Large intestine (tissue), 3 donors: ENCODE results near the gene CERKL. TPM values are rescaled to one million over a fixed set of nuclear protein-coding genes. Genes with fewer than 3 reads are reported as not detected.
A peak's percentile ranks its signal among the peaks of the same experiment; 100 is the strongest.

Source experiments
- DNase-seq, 2 donors: peaks; one replicate each; pipeline versions ENCODE4 v3.0.0 to v3.0.0-alpha.2; 2013
- H3K27ac ChIP-seq: one replicate; pipeline ENCODE4 v1.5.1; 2013; ENCODE audit warnings: low read length
- H3K27me3 ChIP-seq: 2 replicates; pipeline ENCODE4 v1.6.1; 2013; ENCODE audit warnings: low read length; ENCODE audit not compliant: control insufficient read depth, insufficient read depth
- H3K36me3 ChIP-seq: 2 replicates; pipeline ENCODE4 v1.6.1; 2013; ENCODE audit warnings: low read length; ENCODE audit not compliant: control insufficient read depth, insufficient read depth
- H3K4me1 ChIP-seq: one replicate; pipeline ENCODE4 v1.6.1; 2013; ENCODE audit warnings: low read length; ENCODE audit not compliant: control insufficient read depth, insufficient read depth
- H3K4me3 ChIP-seq: one replicate; pipeline ENCODE4 v1.5.1; 2013; ENCODE audit warnings: low read length
- H3K9me3 ChIP-seq: one replicate; pipeline ENCODE4 v1.6.1; 2013; ENCODE audit warnings: mild to moderate bottlenecking, low read depth, low read length, moderate library complexity; ENCODE audit not compliant: control insufficient read depth
- WGBS: methylation state at CpG from one replicate; pipeline ENCODE4 v1.1.5; 2013; ENCODE audit warnings: low lambda C conversion rate; ENCODE audit not compliant: insufficient coverage; 5-methylcytosine and 5-hydroxymethylcytosine counted together
- polyA plus RNA-seq: library from polyadenylated mRNA; unstranded; fragments of 120-200 nt; gene quantifications from one replicate; pipeline ENCODE4 v1.2.1, GENCODE V29; 2013

CERKL gene
- polyA plus RNA-seq, 1 donor = 7.6 TPM

DNA sequence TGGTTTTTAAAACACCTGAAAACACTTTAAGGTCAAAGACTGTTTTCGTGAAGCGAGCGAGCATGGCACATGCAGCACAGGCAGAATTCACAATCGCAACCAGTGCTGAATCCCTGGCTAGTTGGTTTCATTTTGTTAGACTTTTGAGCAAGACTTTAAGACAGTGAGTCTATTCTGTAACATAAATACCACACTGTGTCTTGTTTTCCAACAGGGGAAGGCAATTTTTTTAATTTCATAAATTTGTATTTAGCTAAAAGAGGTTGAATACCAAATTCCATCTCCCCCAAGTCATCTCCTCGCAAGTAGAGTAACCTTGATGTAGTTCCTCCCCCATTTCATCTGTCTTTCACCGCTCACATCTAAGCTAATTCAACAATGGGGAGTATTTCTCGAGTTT, 1.4 kb downstream of the CERKL start:
- peaks cover 4% of the 10 kb centered on the region for H3K9me3 ChIP-seq
- H3K36me3 ChIP-seq = no peaks in the 10 kb centered on the region
- H3K4me3 ChIP-seq = peak overlapping the region; percentile 66
- DNase-seq = peak in 1 of 2 donors; percentile 50
- H3K27ac ChIP-seq = peak overlapping the region; percentile 80
- WGBS = 43% methylated on average over 1 of the region's 7 CpGs
- peaks cover 6% of the 10 kb centered on the region for H3K27me3 ChIP-seq
- peaks cover 32% of the 10 kb centered on the region for H3K4me1 ChIP-seq

DNA sequence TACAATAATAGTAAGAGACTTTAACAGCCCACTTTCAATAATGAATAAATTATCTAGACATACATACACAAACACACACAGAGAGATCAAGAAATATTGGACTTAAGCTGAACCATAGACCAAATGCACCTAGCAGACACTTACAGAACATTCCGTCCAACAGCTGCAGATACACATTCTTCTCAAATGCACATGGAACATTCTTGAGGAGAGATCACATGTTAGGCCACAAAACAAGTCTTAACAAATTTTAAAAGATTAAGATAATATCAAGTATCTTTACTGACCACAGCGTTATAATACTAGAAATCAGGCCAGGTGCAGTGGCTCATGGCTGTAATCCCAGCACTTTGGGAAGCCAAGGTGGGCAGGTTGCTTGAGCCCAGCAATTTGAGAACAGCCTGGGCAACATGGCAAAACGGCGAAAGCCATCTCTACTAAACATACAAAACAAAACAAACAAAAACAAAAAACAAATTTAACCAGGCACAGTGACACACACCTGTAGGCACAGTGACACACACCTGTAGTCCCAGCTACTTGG, 7.4 kb downstream of the CERKL start:
- Histone ChIP-seq H3K4me1 (no peaks in the 10 kb centered on the region), H3K9me3 (no peaks in the 10 kb centered on the region), H3K27me3 (no peaks in the 10 kb centered on the region), H3K36me3 (no peaks in the 10 kb centered on the region), H3K27ac (no peak overlapping the region), H3K4me3 (no peak overlapping the region)
- 100% methylated on average over 2 of the region's 4 CpGs for WGBS
- no peak for DNase-seq

- H3K27ac ChIP-seq = no peak overlapping the region
- no peaks in the 10 kb centered on the region for H3K9me3 ChIP-seq
- H3K27me3 ChIP-seq = no peaks in the 10 kb centered on the region
- H3K4me3 ChIP-seq = no peak overlapping the region
- no CpG with 5 or more reads among the region's 2 CpGs for WGBS
- no peaks in the 10 kb centered on the region for H3K36me3 ChIP-seq
- H3K4me1 ChIP-seq = peaks cover 4% of the 10 kb centered on the region
- DNase-seq = no peak
Observed at GRCh38 chr2:181648478-181649155, 8.3 kb downstream of the CERKL start.

GRCh38 chr2:181646415-181646987, 10.4 kb downstream of the CERKL start:
- no peak overlapping the region for H3K27ac ChIP-seq
- H3K36me3 ChIP-seq = no peaks in the 10 kb centered on the region
- H3K27me3 ChIP-seq = no peaks in the 10 kb centered on the region
- H3K9me3 ChIP-seq = no peaks in the 10 kb centered on the region
- H3K4me1 ChIP-seq = peaks cover 10% of the 10 kb centered on the region
- WGBS = no CpG with 5 or more reads among the region's 1 CpG
- no peak overlapping the region for H3K4me3 ChIP-seq
- no peak for DNase-seq

GRCh38 chr2:181643151-181643550, 13.8 kb downstream of the CERKL start:
- Histone ChIP-seq H3K36me3 (no peaks in the 10 kb centered on the region), H3K4me1 (peaks cover 18% of the 10 kb centered on the region), H3K27me3 (no peaks in the 10 kb centered on the region), H3K4me3 (no peak overlapping the region), H3K27ac (peak overlapping the region; percentile 60), H3K9me3 (no peaks in the 10 kb centered on the region)
- WGBS = no CpG with 5 or more reads among the region's 1 CpG
- DNase-seq = peak; percentile 16 to 66

DNA sequence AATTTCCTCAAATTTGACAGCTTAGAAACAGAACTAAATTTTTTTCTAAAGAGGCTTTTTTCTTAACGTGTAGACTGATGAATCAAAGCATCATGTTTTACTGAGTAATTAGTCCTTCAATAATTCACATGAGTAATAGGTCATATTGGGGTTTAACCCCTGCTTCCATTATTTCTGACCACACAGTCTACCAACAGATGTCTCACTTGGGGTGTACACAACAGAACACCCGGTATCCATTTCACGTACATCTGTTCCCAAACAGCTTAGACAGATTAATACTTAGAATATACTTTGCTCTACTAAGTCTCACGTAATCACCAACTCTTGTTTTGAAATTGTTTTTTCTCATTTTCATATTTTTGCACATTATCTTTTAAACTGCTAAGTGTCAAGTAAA, 14.8 kb downstream of the CERKL start:
- H3K4me1 ChIP-seq = peaks cover 18% of the 10 kb centered on the region
- no peak overlapping the region for H3K4me3 ChIP-seq
- peak overlapping the region; percentile 60 for H3K27ac ChIP-seq
- no peak for DNase-seq
- no peaks in the 10 kb centered on the region for H3K9me3 ChIP-seq
- no peaks in the 10 kb centered on the region for H3K27me3 ChIP-seq
- WGBS = 83% methylated on average over 3 of the region's 4 CpGs
- no peaks in the 10 kb centered on the region for H3K36me3 ChIP-seq

DNA sequence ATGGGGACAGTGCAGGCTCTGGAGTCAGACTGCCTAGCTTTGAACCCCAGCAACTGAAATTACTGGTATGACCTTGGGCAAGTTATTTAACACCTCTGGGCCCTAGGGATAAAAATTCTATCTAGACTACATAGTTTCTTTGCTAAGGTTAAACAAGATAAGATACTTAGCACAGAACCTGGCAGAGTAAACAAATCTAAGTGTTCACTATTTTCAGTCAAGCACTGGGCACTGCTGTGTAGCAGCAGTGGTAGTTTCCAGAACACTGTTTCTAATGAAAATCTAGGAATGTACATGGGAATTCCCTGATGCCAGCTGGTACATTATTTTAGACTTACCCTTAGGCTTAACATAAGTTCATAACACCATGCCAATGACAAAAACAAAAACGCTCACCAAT, 17.2 kb downstream of the CERKL start:
- Histone ChIP-seq H3K36me3 (no peaks in the 10 kb centered on the region), H3K4me3 (no peak overlapping the region), H3K27ac (no peak overlapping the region), H3K4me1 (peaks cover 18% of the 10 kb centered on the region), H3K9me3 (no peaks in the 10 kb centered on the region), H3K27me3 (no peaks in the 10 kb centered on the region)
- no CpG with 5 or more reads among the region's 1 CpG for WGBS
- DNase-seq = no peak

DNA sequence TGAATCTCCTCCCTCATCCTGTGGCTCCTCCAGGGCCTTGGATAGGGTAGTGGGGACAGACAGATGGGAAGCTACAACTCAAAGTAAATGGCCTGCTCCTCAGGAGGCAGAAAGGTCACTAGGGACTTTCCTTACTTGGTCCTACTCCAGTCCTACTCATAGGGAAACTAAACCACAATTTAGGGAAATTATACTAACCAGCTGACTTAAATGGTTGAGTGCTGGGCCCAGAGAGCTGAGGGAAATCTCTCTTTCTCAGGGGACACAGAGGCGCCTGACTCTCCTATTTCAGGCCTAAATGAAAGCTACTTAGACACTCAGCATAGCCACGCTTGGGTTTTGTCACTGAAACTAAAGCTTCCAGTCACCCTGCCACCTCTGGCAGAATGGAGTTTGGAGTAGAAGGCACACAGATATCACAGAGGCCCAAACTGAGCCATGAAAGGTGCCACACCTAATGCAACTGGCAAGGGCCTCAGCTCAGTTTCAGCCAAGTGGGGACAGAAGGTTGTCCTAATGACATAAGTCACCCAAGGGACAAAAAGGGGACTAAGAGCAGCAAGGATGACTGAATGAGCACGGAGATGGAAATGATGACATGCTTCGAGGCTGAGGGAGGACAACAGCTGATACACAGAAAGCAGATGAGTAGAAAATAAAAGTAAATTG, 24.0 kb downstream of the CERKL start:
- no peak for DNase-seq
- no peak overlapping the region for H3K4me3 ChIP-seq
- no peaks in the 10 kb centered on the region for H3K9me3 ChIP-seq
- H3K36me3 ChIP-seq = no peaks in the 10 kb centered on the region
- no peaks in the 10 kb centered on the region for H3K27me3 ChIP-seq
- H3K27ac ChIP-seq = no peak overlapping the region
- H3K4me1 ChIP-seq = no peaks in the 10 kb centered on the region
- 91% methylated on average over 2 of the region's 4 CpGs for WGBS

DNA sequence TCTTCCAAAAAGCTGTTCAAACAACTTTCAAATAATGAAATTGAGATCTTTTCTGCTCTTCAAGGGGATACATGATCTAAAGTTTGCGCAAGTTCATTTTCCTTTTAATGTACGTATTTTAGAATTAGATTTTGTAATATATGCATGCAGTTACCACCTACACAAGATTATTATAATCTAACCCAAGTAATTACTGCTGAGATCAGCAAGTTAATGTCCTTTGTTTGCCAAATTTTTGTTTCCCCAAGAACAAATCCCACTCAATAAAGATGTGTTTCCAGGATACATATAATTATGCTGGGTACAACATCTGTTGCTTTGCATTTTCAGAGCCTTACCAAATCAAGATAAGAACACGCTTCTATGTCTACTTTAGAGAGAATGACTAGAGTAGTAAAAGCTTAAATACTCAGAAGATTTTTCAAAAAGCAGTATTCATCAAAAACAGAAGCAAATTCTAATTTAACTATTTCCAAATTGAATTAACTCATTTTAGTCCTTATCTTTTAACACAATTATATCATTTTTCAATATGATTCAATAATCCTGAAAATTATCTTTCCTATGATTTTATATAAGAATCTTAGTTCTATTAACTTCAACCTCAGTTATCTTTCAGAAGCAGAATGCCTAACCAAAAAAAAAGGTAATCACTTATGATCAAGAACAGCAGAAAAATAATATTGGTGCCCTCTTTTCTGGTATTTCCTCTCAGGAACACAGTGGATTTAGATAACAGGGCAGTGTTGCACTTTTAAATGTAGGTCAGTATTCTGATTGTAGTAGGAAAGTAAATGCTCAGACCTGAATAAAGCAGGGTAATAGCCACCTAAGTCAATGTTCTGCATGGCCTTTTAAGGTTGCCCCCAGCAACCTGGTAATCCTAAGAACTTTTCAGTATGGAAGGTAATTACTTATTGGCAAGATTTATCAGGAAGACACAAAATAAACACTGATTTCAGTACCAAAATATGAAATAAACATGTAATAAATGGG, 28.0 kb downstream of the CERKL start:
- H3K36me3 ChIP-seq = no peaks in the 10 kb centered on the region
- H3K27me3 ChIP-seq = no peaks in the 10 kb centered on the region
- H3K4me3 ChIP-seq = no peak overlapping the region
- H3K4me1 ChIP-seq = no peaks in the 10 kb centered on the region
- H3K9me3 ChIP-seq = no peaks in the 10 kb centered on the region
- H3K27ac ChIP-seq = no peak overlapping the region
- no peak for DNase-seq
- 100% methylated on average over 2 of the region's 3 CpGs for WGBS

GRCh38 chr2:181627545-181627944, 29.4 kb downstream of the CERKL start:
- Histone ChIP-seq H3K36me3 (no peaks in the 10 kb centered on the region), H3K27ac (no peak overlapping the region), H3K4me1 (no peaks in the 10 kb centered on the region), H3K4me3 (no peak overlapping the region), H3K27me3 (no peaks in the 10 kb centered on the region), H3K9me3 (no peaks in the 10 kb centered on the region)
- no CpG with 5 or more reads among the region's 3 CpGs for WGBS
- DNase-seq = no peak
